HCT116 (cell line): ENCODE measurements around the gene STX12. TPM values are rescaled to one million over a fixed set of nuclear protein-coding genes. Genes with fewer than 3 reads are reported as not detected.

Source experiments
- ATAC-seq: fragments of 200-7000 bp; cut with Tn5 transposase; 2 replicates; pipeline ENCODE4 v1.9.1; 2020; ENCODE audit warnings: mild to moderate bottlenecking, moderate library complexity
- BruUV-seq: library from RNA; stranded (reverse); fragments of 400-500 nt; replicated peaks from 2 replicates; lab custom pipeline; 2021; lab: Mats Ljungman, UMichigan
- CTCF ChIA-PET: fragments of 300-600 bp; sonication (Branson Sonifier 250); formaldehyde crosslinking; loops from one replicate; lab custom pipeline; 2021; ENCODE audit warnings: antibody characterized with exemption; lab: Charles Lee
- POLR2A ChIA-PET: fragments of 300-600, 350-600 bp; sonication (Branson Sonifier 250); formaldehyde crosslinking; loops from one replicate; lab custom pipeline; 2021; ENCODE audit warnings: antibody characterized with exemption; lab: Charles Lee
- RAD21 ChIA-PET, 2 experiments: fragments of 300-600 bp; sonication (Branson Sonifier 250); formaldehyde crosslinking; loops; one replicate each; lab custom pipeline; 2023; ENCODE audit warnings: low total read pairs in 2 of 2; ENCODE audit not compliant: uncharacterized antibody in 2 of 2, unreplicated experiment in 2 of 2, low non-redundant PET in 1 of 2; lab: Charles Lee
- DNase-seq: peaks from one replicate; pipeline ENCODE4 v3.0.0-alpha.2; 2010; ENCODE audit warnings: low read depth, low spot score
- H2AFZ ChIP-seq: fragments of 200-600 bp; shearing (Covaris generic), sonication (generic); 2 replicates; pipeline ENCODE4 v1.6.1; 2017; ENCODE audit warnings: low read depth, mixed run types, mixed read lengths, antibody characterized with exemption, low read length; ENCODE audit not compliant: poor library complexity, severe bottlenecking
- H3K27ac ChIP-seq: 2 replicates; pipeline ENCODE4 v1.5.1; 2012; ENCODE audit warnings: low read depth, low read length
- H3K27me3 ChIP-seq: fragments of 200-600 bp; sonication (generic); 2 replicates; pipeline ENCODE4 v1.6.1; 2016; ENCODE audit warnings: mixed run types, low read length, mixed read lengths; ENCODE audit not compliant: insufficient read depth
- H3K36me3 ChIP-seq, 2 experiments: fragments of 200-500 bp in 1 of 2; fragments of 200-600 bp in 1 of 2; sonication (Bioruptor generic) in 1 of 2; sonication (generic) in 1 of 2; 2 replicates each; pipeline versions ENCODE4 v1.5.1 to v1.6.1; 2014 to 2016; ENCODE audit warnings: low read length in 2 of 2, inconsistent platforms in 1 of 2, mixed read lengths in 1 of 2, mixed run types in 1 of 2; ENCODE audit not compliant: insufficient read depth in 2 of 2, control insufficient read depth in 1 of 2
- H3K4me1 ChIP-seq, 2 experiments: fragments of 200-600 bp in 1 of 2; sonication (generic) in 1 of 2; 2 replicates each; pipeline versions ENCODE4 v1.5.1 to v1.6.1; 2012 to 2017; ENCODE audit warnings: low read length in 2 of 2, inconsistent platforms in 1 of 2, mild to moderate bottlenecking in 1 of 2, mixed read lengths in 1 of 2, mixed run types in 1 of 2, moderate library complexity in 1 of 2; ENCODE audit not compliant: insufficient read depth in 2 of 2, control insufficient read depth in 1 of 2
- H3K4me2 ChIP-seq: fragments of 200-600 bp; sonication (generic); 2 replicates; pipeline ENCODE4 v1.6.1; 2017; ENCODE audit warnings: mixed run types, low read length, mixed read lengths
- H3K4me3 ChIP-seq, 2 experiments: fragments of 200-600 bp in 1 of 2; sonication (generic) in 1 of 2; replicated peaks in 1 of 2; 2 replicates each; pipeline ENCODE4 v1.5.1; 2011 to 2016; ENCODE audit warnings: low read length in 2 of 2, control low read depth in 1 of 2, low read depth in 1 of 2, mild to moderate bottlenecking in 1 of 2, mixed read lengths in 1 of 2, mixed run types in 1 of 2
- H3K79me2 ChIP-seq: fragments of 200-600 bp; sonication (generic); 2 replicates; pipeline ENCODE4 v1.6.1; 2017; ENCODE audit warnings: mild to moderate bottlenecking, mixed run types, low read length, moderate library complexity, mixed read lengths; ENCODE audit not compliant: insufficient read depth
- H3K9ac ChIP-seq: fragments of 200-600 bp; sonication (generic); 2 replicates; pipeline ENCODE4 v1.6.1; 2016; ENCODE audit warnings: low read length, mixed read lengths
- H3K9me2 ChIP-seq: fragments of 200-600 bp; sonication (generic), shearing (Covaris generic); 2 replicates; pipeline ENCODE4 v1.6.1; 2017; ENCODE audit warnings: mixed run types, mild to moderate bottlenecking, moderate library complexity; ENCODE audit not compliant: insufficient read depth
- H3K9me3 ChIP-seq, 2 experiments: fragments of 200-500 bp in 1 of 2; fragments of 200-600 bp in 1 of 2; sonication (Bioruptor generic) in 1 of 2; sonication (generic) in 1 of 2; 2 replicates each; pipeline ENCODE4 v1.6.1; 2014 to 2017; ENCODE audit warnings: low read length in 2 of 2, mixed read lengths in 2 of 2, inconsistent platforms in 1 of 2, low read depth in 1 of 2, mild to moderate bottlenecking in 1 of 2, mixed run types in 1 of 2, moderate library complexity in 1 of 2; ENCODE audit not compliant: control insufficient read depth in 1 of 2, insufficient read depth in 1 of 2
- H4K20me1 ChIP-seq: fragments of 200-600 bp; sonication (generic), shearing (Covaris generic); 2 replicates; pipeline ENCODE4 v1.6.1; 2017; ENCODE audit warnings: mixed run types, mild to moderate bottlenecking, moderate library complexity; ENCODE audit not compliant: insufficient read depth
- EGR1 ChIP-seq: IDR thresholded peaks from 2 replicates; pipeline ENCODE4 v1.6.1; 2012; ENCODE audit warnings: low read depth
- ELF1 ChIP-seq: IDR thresholded peaks from 2 replicates; pipeline ENCODE4 v1.6.1; 2012; ENCODE audit warnings: low read depth, borderline replicate concordance
- EZH2 ChIP-seq: fragments of 200-600 bp; sonication (generic); IDR thresholded peaks from 2 replicates; pipeline ENCODE4 v1.6.1; 2017; ENCODE audit warnings: antibody characterized with exemption, mixed run types
- FOSL1 ChIP-seq: IDR thresholded peaks from 2 replicates; pipeline ENCODE4 v1.6.1; 2012; ENCODE audit warnings: low read depth
- POLR2A ChIP-seq: IDR thresholded peaks from 2 replicates; pipeline ENCODE4 v1.7.0; 2011; ENCODE audit warnings: borderline replicate concordance; ENCODE audit not compliant: insufficient read depth, insufficient read length; ENCODE audit errors: extremely low read depth
- RAD21 ChIP-seq: IDR thresholded peaks from 2 replicates; pipeline ENCODE4 v1.6.1; 2012; ENCODE audit warnings: low read depth, mild to moderate bottlenecking
- SIN3A ChIP-seq: IDR thresholded peaks from 2 replicates; pipeline ENCODE4 v1.6.1; 2012; ENCODE audit warnings: low read depth
- TCF7L2 ChIP-seq: IDR thresholded peaks from 2 replicates; pipeline ENCODE4 v1.7.0; 2011; ENCODE audit warnings: borderline replicate concordance, inconsistent platforms; ENCODE audit not compliant: insufficient read depth, insufficient read length; ENCODE audit errors: extremely low read depth
- YY1 ChIP-seq: IDR thresholded peaks from 2 replicates; pipeline ENCODE4 v1.6.1; 2011; ENCODE audit warnings: low read length, low read depth, moderate library complexity, mild to moderate bottlenecking; ENCODE audit not compliant: insufficient replicate concordance; ENCODE audit errors: extremely low read depth
- ZFX ChIP-seq: fragments of 450-650 bp; IDR thresholded peaks from 2 replicates; pipeline ENCODE4 v1.6.1; 2017
- ZNF274 ChIP-seq: fragments of 200-500 bp; sonication (Bioruptor generic); IDR thresholded peaks from 2 replicates; pipeline ENCODE4 v1.6.1; 2014; ENCODE audit warnings: mild to moderate bottlenecking, low read depth, low read length, inconsistent platforms
- intact Hi-C: fragments of 100-400 bp; cut with micrococcal nuclease; formaldehyde crosslinking; loops from 2 replicates; pipeline ENCODE4 v1.10.0; 2022
- total RNA-seq: library from RNA; stranded (reverse); gene quantifications from one replicate; pipeline ENCODE4 v1.2.1, GENCODE V29; 2021; ENCODE audit not compliant: unreplicated experiment
- TF ChIP-seq, protein P1 (sequence below): IDR thresholded peaks from 2 replicates; pipeline ENCODE4 v1.6.1; 2011; ENCODE audit warnings: mild to moderate bottlenecking, low read length, moderate library complexity; ENCODE audit not compliant: insufficient replicate concordance; ENCODE audit errors: extremely low read depth
- TF ChIP-seq, protein P2 (sequence below): IDR thresholded peaks from 2 replicates; pipeline ENCODE4 v1.6.1; 2012
- TF ChIP-seq, protein P3 (sequence below): IDR thresholded peaks from 2 replicates; pipeline ENCODE4 v1.6.1; 2012
- TF ChIP-seq, protein P4 (sequence below): IDR thresholded peaks from 2 replicates; pipeline ENCODE4 v1.6.1; 2012; ENCODE audit warnings: low read depth

Gene STX12
- total RNA-seq, 1 experiment from 2014 or later = 27.6 TPM

DNA sequence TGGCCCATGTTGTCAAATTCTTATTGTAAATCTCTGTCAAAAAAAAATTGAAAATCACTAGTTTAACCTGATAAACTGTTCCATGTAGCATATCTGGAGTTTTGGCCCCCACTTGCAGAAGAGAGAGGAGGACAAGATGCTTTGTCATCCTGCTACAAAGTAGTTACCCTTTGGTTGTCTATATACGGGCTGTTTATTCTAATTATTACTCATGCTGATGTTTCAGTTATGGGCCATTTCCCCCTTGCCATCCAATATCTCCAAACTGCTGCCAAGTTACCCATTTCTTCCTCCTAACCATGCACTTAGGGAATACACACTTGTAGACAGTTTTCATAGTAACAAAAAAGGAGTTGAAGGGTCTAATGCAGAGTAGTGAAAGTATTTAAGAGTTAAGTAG lies 22.6 kb downstream of the STX12 start:
- peaks cover 5 to 9% of the 10 kb centered on the region in 2 experiments; a peak in 2 of 4 replicates for H3K36me3 ChIP-seq
- CTCF ChIA-PET = no interaction called here
- intact Hi-C loops = no loop called here

More for the DNA sequence above, 22.6 kb downstream of the STX12 start:
- TF ChIP-seq RAD21 (no peak), FOSL1 (no peak), YY1 (no peak), EGR1 (no peak), ZNF274 (no peak), SIN3A (no peak), ELF1 (no peak), TCF7L2 (no peak), EZH2 (no peak), POLR2A (no peak), ZFX (no peak)
- TF ChIP-seq, protein P1, sequence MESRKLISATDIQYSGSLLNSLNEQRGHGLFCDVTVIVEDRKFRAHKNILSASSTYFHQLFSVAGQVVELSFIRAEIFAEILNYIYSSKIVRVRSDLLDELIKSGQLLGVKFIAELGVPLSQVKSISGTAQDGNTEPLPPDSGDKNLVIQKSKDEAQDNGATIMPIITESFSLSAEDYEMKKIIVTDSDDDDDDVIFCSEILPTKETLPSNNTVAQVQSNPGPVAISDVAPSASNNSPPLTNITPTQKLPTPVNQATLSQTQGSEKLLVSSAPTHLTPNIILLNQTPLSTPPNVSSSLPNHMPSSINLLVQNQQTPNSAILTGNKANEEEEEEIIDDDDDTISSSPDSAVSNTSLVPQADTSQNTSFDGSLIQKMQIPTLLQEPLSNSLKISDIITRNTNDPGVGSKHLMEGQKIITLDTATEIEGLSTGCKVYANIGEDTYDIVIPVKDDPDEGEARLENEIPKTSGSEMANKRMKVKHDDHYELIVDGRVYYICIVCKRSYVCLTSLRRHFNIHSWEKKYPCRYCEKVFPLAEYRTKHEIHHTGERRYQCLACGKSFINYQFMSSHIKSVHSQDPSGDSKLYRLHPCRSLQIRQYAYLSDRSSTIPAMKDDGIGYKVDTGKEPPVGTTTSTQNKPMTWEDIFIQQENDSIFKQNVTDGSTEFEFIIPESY = no peak
- TF ChIP-seq, protein P2, sequence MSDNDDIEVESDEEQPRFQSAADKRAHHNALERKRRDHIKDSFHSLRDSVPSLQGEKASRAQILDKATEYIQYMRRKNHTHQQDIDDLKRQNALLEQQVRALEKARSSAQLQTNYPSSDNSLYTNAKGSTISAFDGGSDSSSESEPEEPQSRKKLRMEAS = no peak
- TF ChIP-seq, protein P3, sequence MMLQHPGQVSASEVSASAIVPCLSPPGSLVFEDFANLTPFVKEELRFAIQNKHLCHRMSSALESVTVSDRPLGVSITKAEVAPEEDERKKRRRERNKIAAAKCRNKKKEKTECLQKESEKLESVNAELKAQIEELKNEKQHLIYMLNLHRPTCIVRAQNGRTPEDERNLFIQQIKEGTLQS = no peak
- TF ChIP-seq, protein P4, sequence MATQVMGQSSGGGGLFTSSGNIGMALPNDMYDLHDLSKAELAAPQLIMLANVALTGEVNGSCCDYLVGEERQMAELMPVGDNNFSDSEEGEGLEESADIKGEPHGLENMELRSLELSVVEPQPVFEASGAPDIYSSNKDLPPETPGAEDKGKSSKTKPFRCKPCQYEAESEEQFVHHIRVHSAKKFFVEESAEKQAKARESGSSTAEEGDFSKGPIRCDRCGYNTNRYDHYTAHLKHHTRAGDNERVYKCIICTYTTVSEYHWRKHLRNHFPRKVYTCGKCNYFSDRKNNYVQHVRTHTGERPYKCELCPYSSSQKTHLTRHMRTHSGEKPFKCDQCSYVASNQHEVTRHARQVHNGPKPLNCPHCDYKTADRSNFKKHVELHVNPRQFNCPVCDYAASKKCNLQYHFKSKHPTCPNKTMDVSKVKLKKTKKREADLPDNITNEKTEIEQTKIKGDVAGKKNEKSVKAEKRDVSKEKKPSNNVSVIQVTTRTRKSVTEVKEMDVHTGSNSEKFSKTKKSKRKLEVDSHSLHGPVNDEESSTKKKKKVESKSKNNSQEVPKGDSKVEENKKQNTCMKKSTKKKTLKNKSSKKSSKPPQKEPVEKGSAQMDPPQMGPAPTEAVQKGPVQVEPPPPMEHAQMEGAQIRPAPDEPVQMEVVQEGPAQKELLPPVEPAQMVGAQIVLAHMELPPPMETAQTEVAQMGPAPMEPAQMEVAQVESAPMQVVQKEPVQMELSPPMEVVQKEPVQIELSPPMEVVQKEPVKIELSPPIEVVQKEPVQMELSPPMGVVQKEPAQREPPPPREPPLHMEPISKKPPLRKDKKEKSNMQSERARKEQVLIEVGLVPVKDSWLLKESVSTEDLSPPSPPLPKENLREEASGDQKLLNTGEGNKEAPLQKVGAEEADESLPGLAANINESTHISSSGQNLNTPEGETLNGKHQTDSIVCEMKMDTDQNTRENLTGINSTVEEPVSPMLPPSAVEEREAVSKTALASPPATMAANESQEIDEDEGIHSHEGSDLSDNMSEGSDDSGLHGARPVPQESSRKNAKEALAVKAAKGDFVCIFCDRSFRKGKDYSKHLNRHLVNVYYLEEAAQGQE = no peak
- no peaks in the 10 kb centered on the region for H3K27me3 ChIP-seq
- H2AFZ ChIP-seq = no peak overlapping the region
- no peaks in the 10 kb centered on the region for H3K9me2 ChIP-seq
- H3K27ac ChIP-seq = no peak overlapping the region
- RAD21 ChIA-PET = no interaction called here
- DNase-seq (no peak), ATAC-seq (no peak)
- H3K9me3 ChIP-seq = no peaks in the 10 kb centered on the region
- no peak overlapping the region for H3K4me2 ChIP-seq
- no peak overlapping the region for H3K4me3 ChIP-seq
- no peaks in the 10 kb centered on the region for H3K4me1 ChIP-seq
- H3K9ac ChIP-seq = no peak overlapping the region
- POLR2A ChIA-PET = no interaction called here
- H4K20me1 ChIP-seq = no peaks in the 10 kb centered on the region
- H3K79me2 ChIP-seq = no peaks in the 10 kb centered on the region
- no TSS peak for BruUV-seq
